H1 (cell line): ENCODE measurements around the gene DCHS1. TPM values are rescaled to one million over a fixed set of nuclear protein-coding genes. Genes with fewer than 3 reads are reported as not detected.
A peak's percentile ranks its signal among the peaks of the same experiment; 100 is the strongest.

Experiments used
- CTCF ChIA-PET: fragments of 300-600 bp; sonication (Branson Sonifier 250); formaldehyde crosslinking; loops from one replicate; lab custom pipeline; 2021; ENCODE audit not compliant: partially characterized antibody; lab: Charles Lee
- POLR2A ChIA-PET: fragments of 300-600 bp; sonication (Branson Sonifier 250); formaldehyde crosslinking; loops from one replicate; lab custom pipeline; 2021; ENCODE audit warnings: inconsistent platforms; ENCODE audit not compliant: partially characterized antibody; lab: Charles Lee
- DNase-seq, 2 experiments: peaks; one replicate each; pipeline versions ENCODE4 v3.0.0 to v3.0.0-alpha.2; 2010 to 2022; ENCODE audit warnings: low spot score in 2 of 2, low read depth in 1 of 2, mixed read lengths in 1 of 2
- FAIRE-seq: peaks from 2 replicates; lab custom pipeline; 2011; peaks lifted over from hg19 to GRCh38; lab: Jason Lieb, UNC
- H2AFZ ChIP-seq: 2 replicates; pipeline ENCODE4 v1.8.1; 2012; ENCODE audit warnings: low read length, inconsistent platforms
- H2AK5ac ChIP-seq: 2 replicates; pipeline ENCODE4 v1.6.1; 2013; ENCODE audit warnings: low read depth, low read length
- H2BK120ac ChIP-seq: replicated peaks from 2 replicates; pipeline ENCODE3; 2013; ENCODE audit warnings: low read depth, low read length, inconsistent platforms
- H2BK12ac ChIP-seq: 2 replicates; pipeline ENCODE4 v1.6.1; 2013; ENCODE audit warnings: low read depth, low read length
- H2BK15ac ChIP-seq: 2 replicates; pipeline ENCODE4 v1.6.1; 2013; ENCODE audit warnings: low read length
- H2BK20ac ChIP-seq: 2 replicates; pipeline ENCODE4 v1.6.1; 2013; ENCODE audit warnings: low read length
- H2BK5ac ChIP-seq: 2 replicates; pipeline ENCODE4 v1.6.1; 2013; ENCODE audit warnings: low read depth, low read length
- H3K14ac ChIP-seq: 2 replicates; pipeline ENCODE4 v1.6.1; 2013; ENCODE audit warnings: inconsistent platforms; ENCODE audit not compliant: insufficient read length
- H3K18ac ChIP-seq: 2 replicates; pipeline ENCODE4 v1.6.1; 2013; ENCODE audit warnings: low read length; ENCODE audit errors: extremely low read depth
- H3K23ac ChIP-seq: 2 replicates; pipeline ENCODE4 v1.6.1; 2013; ENCODE audit warnings: inconsistent platforms; ENCODE audit not compliant: insufficient read length
- H3K23me2 ChIP-seq: 2 replicates; pipeline ENCODE4 v1.6.1; 2013; ENCODE audit warnings: low read depth, low read length
- H3K27ac ChIP-seq: 2 replicates; pipeline ENCODE4 v1.6.1; 2011; ENCODE audit warnings: low read depth, low read length, inconsistent platforms
- H3K27me3 ChIP-seq, 4 experiments: replicated peaks in 1 of 4; 1 replicate in 1 of 4; 2 replicates in 3 of 4; pipeline versions ENCODE4 v1.6.1 to v1.8.1; 2011 to 2013; ENCODE audit warnings: low read length in 3 of 4, mild to moderate bottlenecking in 3 of 4, inconsistent platforms in 2 of 4, mixed read lengths in 2 of 4, moderate library complexity in 1 of 4; ENCODE audit not compliant: control insufficient read depth in 3 of 4, insufficient read depth in 3 of 4; ENCODE audit errors: extremely low read depth in 1 of 4
- H3K36me3 ChIP-seq, 4 experiments: 2 replicates each; pipeline versions ENCODE4 v1.6.1 to v1.8.1; 2011 to 2013; ENCODE audit warnings: mild to moderate bottlenecking in 4 of 4, low read length in 3 of 4, moderate library complexity in 2 of 4, control low read depth in 1 of 4, inconsistent platforms in 1 of 4; ENCODE audit not compliant: insufficient read depth in 4 of 4, control insufficient read depth in 2 of 4
- H3K4ac ChIP-seq: replicated peaks from 2 replicates; pipeline ENCODE3; 2013; ENCODE audit warnings: low read length, low read depth, mixed read lengths, inconsistent platforms; ENCODE audit not compliant: insufficient read length
- H3K4me1 ChIP-seq, 4 experiments: replicated peaks in 1 of 4; 1 replicate in 1 of 4; 2 replicates in 3 of 4; pipeline versions ENCODE4 v1.6.1 to v1.8.1; 2011 to 2013; ENCODE audit warnings: low read length in 3 of 4, inconsistent platforms in 2 of 4, mixed read lengths in 1 of 4; ENCODE audit not compliant: insufficient read depth in 4 of 4, control insufficient read depth in 3 of 4
- H3K4me2 ChIP-seq, 2 experiments: 2 replicates each; pipeline versions ENCODE4 v1.6.1 to v1.8.1; 2011 to 2013; ENCODE audit warnings: low read depth in 2 of 2, low read length in 2 of 2, control low read depth in 1 of 2, inconsistent platforms in 1 of 2, mild to moderate bottlenecking in 1 of 2; ENCODE audit not compliant: insufficient read depth in 1 of 2
- H3K4me3 ChIP-seq, 4 experiments: fragments of 200-600, 300-600 bp in 1 of 4; sonication (generic), shearing (Covaris generic), sonication (Bioruptor Twin) in 1 of 4; 2 replicates each; pipeline versions ENCODE4 v1.5.1 to v1.8.1; 2011 to 2016; ENCODE audit warnings: low read length in 4 of 4, low read depth in 3 of 4, control low read depth in 2 of 4, inconsistent platforms in 2 of 4, mild to moderate bottlenecking in 2 of 4, mixed read lengths in 1 of 4, moderate library complexity in 1 of 4; ENCODE audit not compliant: insufficient read depth in 2 of 4; ENCODE audit errors: extremely low read depth in 1 of 4
- H3K56ac ChIP-seq: replicated peaks from 2 replicates; pipeline ENCODE3; 2013; ENCODE audit warnings: low read depth, mild to moderate bottlenecking, mixed read lengths, low read length, inconsistent platforms; ENCODE audit not compliant: insufficient read length
- H3K79me1 ChIP-seq: 2 replicates; pipeline ENCODE4 v1.6.1; 2013; ENCODE audit warnings: low read depth, low read length, control low read depth
- H3K79me2 ChIP-seq, 2 experiments: 2 replicates each; pipeline versions ENCODE4 v1.6.1 to v1.8.1; 2012 to 2013; ENCODE audit warnings: low read length in 2 of 2, mild to moderate bottlenecking in 2 of 2, inconsistent platforms in 1 of 2; ENCODE audit not compliant: insufficient read depth in 2 of 2, control insufficient read depth in 1 of 2
- H3K9ac ChIP-seq, 4 experiments: replicated peaks in 1 of 4; 1 replicate in 1 of 4; 2 replicates in 3 of 4; pipeline versions ENCODE4 v1.6.1 to v1.8.1; 2011 to 2013; ENCODE audit warnings: low read depth in 3 of 4, low read length in 3 of 4, control low read depth in 2 of 4, mild to moderate bottlenecking in 2 of 4, moderate library complexity in 2 of 4, inconsistent platforms in 1 of 4; ENCODE audit errors: extremely low read depth in 1 of 4
- H3K9me3 ChIP-seq, 2 experiments: 2 replicates each; pipeline versions ENCODE4 v1.6.1 to v1.8.1; 2012 to 2013; ENCODE audit warnings: mild to moderate bottlenecking in 2 of 2, moderate library complexity in 2 of 2, control low read depth in 1 of 2, inconsistent platforms in 1 of 2, low read depth in 1 of 2, low read length in 1 of 2, mixed read lengths in 1 of 2; ENCODE audit not compliant: insufficient read depth in 2 of 2
- H4K20me1 ChIP-seq, 2 experiments: replicated peaks in 1 of 2; 2 replicates each; pipeline versions ENCODE3 to v1.8.1; 2011 to 2013; ENCODE audit warnings: inconsistent platforms in 2 of 2, low read length in 2 of 2, mild to moderate bottlenecking in 1 of 2; ENCODE audit not compliant: insufficient read depth in 2 of 2, control insufficient read depth in 1 of 2
- H4K5ac ChIP-seq: 2 replicates; pipeline ENCODE4 v1.6.1; 2013; ENCODE audit warnings: low read length, low read depth, mixed read lengths, inconsistent platforms; ENCODE audit not compliant: insufficient read length
- H4K8ac ChIP-seq: 2 replicates; pipeline ENCODE4 v1.8.0; 2013; ENCODE audit warnings: mild to moderate bottlenecking, moderate library complexity, low read length, inconsistent platforms; ENCODE audit not compliant: insufficient read depth; ENCODE audit errors: extremely low read depth
- H4K91ac ChIP-seq: replicated peaks from 2 replicates; pipeline ENCODE3; 2013; ENCODE audit warnings: low read length, mixed read lengths, inconsistent platforms; ENCODE audit not compliant: insufficient read length
- POLR2A ChIP-seq, 2 experiments: IDR thresholded peaks; 1 replicate in 1 of 2; 2 replicates in 1 of 2; pipeline ENCODE4 v1.6.1; 2011; ENCODE audit warnings: low read depth in 2 of 2, low read length in 2 of 2, mild to moderate bottlenecking in 2 of 2; ENCODE audit errors: control extremely low read depth in 1 of 2
- RFX5 ChIP-seq: IDR thresholded peaks from 2 replicates; pipeline ENCODE4 v1.6.1; 2011; ENCODE audit warnings: low read depth, low read length, improper control_type of control experiment, borderline replicate concordance
- WGBS, 2 experiments: shearing (Covaris generic) in 1 of 2; methylation state at CpG; one replicate each; pipeline versions ENCODE4 v1.1.6 to v1.1.7; 2013 to 2015; ENCODE audit warnings: low lambda C conversion rate in 2 of 2, mixed read lengths in 2 of 2, inconsistent platforms in 1 of 2, low coverage in 1 of 2, missing lambda C conversion rate in 1 of 2; ENCODE audit not compliant: insufficient replicate concordance in 2 of 2, insufficient coverage in 1 of 2, insufficient read length in 1 of 2; ENCODE audit errors: extremely low coverage in 1 of 2, missing lambda C conversion rate in 1 of 2; 5-methylcytosine and 5-hydroxymethylcytosine counted together
- polyA plus RNA-seq, 7 experiments: library from polyadenylated mRNA; depleted of rRNA in 3 of 7; stranded (reverse) in 5 of 7; unstranded in 2 of 7; fragments of >200 nt in 5 of 7; fragments of 200-250 nt in 2 of 7; gene quantifications; 1 replicate in 5 of 7; 2 replicates in 1 of 7; 4 replicates in 1 of 7; pipeline versions ENCODE4 v1.2.1 to v1.2.3, GENCODE V29; 2011 to 2013; ENCODE audit warnings: missing spikeins in 2 of 7, mixed read lengths in 2 of 7
- total RNA-seq: library from RNA; stranded (reverse); fragmentation: NEBNext Ultra II Directional; extraction: Animal tissue kit (Norgen Biotek cat#: 25700); gene quantifications from 2 replicates; pipeline ENCODE4 v1.2.1, GENCODE V29; 2021

The DCHS1 gene
- total and polyA plus RNA-seq, 2 of the 8 experiments (the other 6 are each of a cell fraction or from before 2014, with no cell fraction given) = 8.2 to 10.5 TPM

- H4K20me1 ChIP-seq = no peaks in the 10 kb centered on the region
- H3K79me2 ChIP-seq = peaks cover 0 to 26% of the 10 kb centered on the region in 2 experiments; a peak in 2 of 4 replicates
- DNase-seq (no peak), FAIRE-seq (no peak)
- H2BK120ac ChIP-seq = no peak overlapping the region
- peak overlapping the region in 1 of 2 experiments; percentile 94; a peak in 3 of 4 replicates for H3K4me2 ChIP-seq
- peaks cover 4 to 21% (median 11%) of the 10 kb centered on the region in 4 experiments for H3K4me1 ChIP-seq
- H3K18ac ChIP-seq = no peak overlapping the region
- ChIA-PET CTCF (interaction anchor here (0.9 to 2.8 kb wide), 3 partner anchors 11 to 79 kb away, joined by 3 to 10 read pairs (median 4); no protein-coding TSS in a partner anchor), POLR2A (interaction anchor here (0.6 to 3.0 kb wide), 13 partner anchors 11 to 136 kb away, joined by 3 to 24 read pairs (median 4); no protein-coding TSS in a partner anchor)
- H4K91ac ChIP-seq = no peak overlapping the region
- H2AFZ ChIP-seq = no peak overlapping the region
- H3K27me3 ChIP-seq = no peaks in the 10 kb centered on the region
- H3K79me1 ChIP-seq = peaks cover 5% of the 10 kb centered on the region; the same call in 1 of the 2 replicates
- H3K56ac ChIP-seq = no peak overlapping the region
- TF ChIP-seq RFX5 = no peak
- 0 out of 3 replicates have a peak, but pooled peaks of 1 of the 2 experiments have one; percentile 21 for TF ChIP-seq POLR2A (IDR thresholded peaks at IDR 0.05; ENCODE audit: control extremely low read depth in 1 of 2, low read depth in 2 of 2, low read length in 2 of 2)
- peak overlapping the region in 2 of 4 experiments; percentile 67 to 76; a peak in 1 of 8 replicates for H3K4me3 ChIP-seq
- H2BK5ac ChIP-seq = no peak overlapping the region
- no peak overlapping the region for H2BK20ac ChIP-seq
- no peak overlapping the region for H3K23ac ChIP-seq
- H3K27ac ChIP-seq = no peak overlapping the region
- no peak overlapping the region for H2BK15ac ChIP-seq
- H3K9ac ChIP-seq = peak overlapping the region in 1 of 4 experiments; percentile 34; a peak in 1 of 7 replicates
- 95% methylated on average over 6 of the region's 6 CpGs; no CpG with 5 or more reads in 1 of the 2 experiments for WGBS, 2 experiments
- H3K14ac ChIP-seq = no peak overlapping the region
- no peak overlapping the region for H4K8ac ChIP-seq
- no peak overlapping the region for H2AK5ac ChIP-seq
- peaks cover 17 to 36% (median 33%) of the 10 kb centered on the region in 4 experiments for H3K36me3 ChIP-seq
- H3K4ac ChIP-seq = no peak overlapping the region
- no peak overlapping the region for H2BK12ac ChIP-seq
- H3K9me3 ChIP-seq = no peaks in the 10 kb centered on the region
- H4K5ac ChIP-seq = no peak overlapping the region
- H3K23me2 ChIP-seq = peaks cover 11% of the 10 kb centered on the region
These were observed 45.0 kb downstream of the DCHS1 start for GRCh38 chr11:6610591-6610990.
